K562 (cell line): ENCODE results near the gene CCDC33.

Experiments used
- CTCF ChIP-seq, 3 experiments: IDR thresholded peaks in 2 of 3; conservative IDR thresholded peaks in 1 of 3; 2 replicates each; pipeline ENCODE4 v1.5.1; 2011 to 2012; ENCODE audit warnings: low read length in 3 of 3, mild to moderate bottlenecking in 3 of 3, control low read depth in 2 of 3, improper control_type of control experiment in 1 of 3, inconsistent platforms in 1 of 3, low read depth in 1 of 3, mixed read lengths in 1 of 3, moderate library complexity in 1 of 3; ENCODE audit not compliant: insufficient read depth in 2 of 3
- ELK3 ChIP-seq: fragments of 450-650 bp; formaldehyde crosslinking; IDR thresholded peaks from 2 replicates; pipeline ENCODE4 v1.4.0; 2020; ENCODE audit warnings: mild to moderate bottlenecking
- EP300 ChIP-seq: IDR thresholded peaks from 2 replicates; pipeline ENCODE4 v1.6.1; 2012; ENCODE audit warnings: low read length, improper control_type of control experiment
- EZH2 ChIP-seq: IDR thresholded peaks from 2 replicates; pipeline ENCODE4 v1.6.1; 2012; ENCODE audit warnings: low read depth, mild to moderate bottlenecking, inconsistent platforms, low read length, borderline replicate concordance
- JUN ChIP-seq, 2 experiments: sonication (generic) in 1 of 2; formaldehyde crosslinking in 1 of 2; IDR thresholded peaks; 2 replicates each; pipeline versions ENCODE4 v1.6.1 to v1.8.0; 2012 to 2022; ENCODE audit warnings: borderline replicate concordance in 2 of 2, mild to moderate bottlenecking in 2 of 2, improper control_type of control experiment in 1 of 2, low read depth in 1 of 2, low read length in 1 of 2, missing genetic modification reagents in 1 of 2
- ZNF146 ChIP-seq: IDR thresholded peaks from one replicate; pipeline ENCODE4 v1.6.1; 2018; ENCODE audit warnings: missing compliant biosample characterization; ENCODE audit not compliant: unreplicated experiment
- ZNF311 ChIP-seq: fragments of 250-450 bp; sonication (Bioruptor Pico); IDR thresholded peaks from 2 replicates; pipeline ENCODE4 v1.4.0; 2020; ENCODE audit warnings: mild to moderate bottlenecking, moderate library complexity
- ZNF354B ChIP-seq: fragments of 250-450 bp; sonication (Bioruptor Pico); IDR thresholded peaks from 2 replicates; pipeline ENCODE4 v1.4.0; 2020

DNA sequence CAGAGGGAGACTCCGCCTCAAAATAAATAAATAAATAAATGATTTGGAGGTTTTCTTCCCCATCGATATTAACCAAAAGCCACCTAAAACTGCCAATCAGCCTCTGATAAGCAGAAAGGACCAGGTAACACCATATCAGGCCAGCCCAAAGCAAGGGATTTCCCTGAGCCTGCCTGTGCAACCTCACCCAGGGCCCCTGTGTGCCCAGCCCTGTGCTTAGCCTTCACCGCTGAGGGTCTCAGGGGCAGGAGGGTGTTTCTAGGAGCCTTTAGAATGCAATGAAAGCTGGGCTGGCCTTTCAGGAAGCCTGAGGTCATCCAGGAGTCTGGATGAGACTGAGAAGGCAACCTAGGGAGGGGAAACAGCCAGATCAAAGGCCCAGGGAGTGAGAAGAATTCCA, 95.9 kb downstream of the CCDC33 start:
- TF ChIP-seq JUN (IDR thresholded peaks at IDR 0.05; ENCODE audit: borderline replicate concordance, low read depth, low read length) (no peak), JUN (CRISPR knock-in tag; IDR thresholded peaks at IDR 0.05; ENCODE audit: borderline replicate concordance) (no peak), EP300 (no peak), ZNF146 (CRISPR knock-in tag) (no peak), ZNF354B (no peak), CTCF (IDR thresholded peaks at IDR 0.05 in 2 of 3, conservative IDR thresholded peaks at IDR 0.05 in 1 of 3; ENCODE audit: insufficient read depth in 2 of 3, low read depth in 1 of 3, low read length in 3 of 3) (no peak), ELK3 (CRISPR knock-in tag) (no peak), EZH2 (no peak), ZNF311 (CRISPR knock-in tag) (no peak)
